Lower leg skin (tissue), 4 donors: ENCODE results near the gene MYH15. TPM values are rescaled to one million over a fixed set of nuclear protein-coding genes. Genes with fewer than 3 reads are reported as not detected.

ENCODE experiments used
- DNase-seq, 2 donors: peaks; one replicate each; pipeline ENCODE4 v3.0.0-alpha.2; 2019; ENCODE audit warnings: low spot score in 2 of 2
- H3K4me3 ChIP-seq: fragments of 200-600 bp; sonication (generic); 2 replicates; pipeline ENCODE4 v1.5.1; 2017; ENCODE audit warnings: mild to moderate bottlenecking, low read depth; ENCODE audit not compliant: poor library complexity, severe bottlenecking
- POLR2A ChIP-seq, 2 donors: fragments of 450-650 bp; IDR thresholded peaks; one replicate each; pipeline ENCODE4 v1.6.1; 2016 to 2017; ENCODE audit warnings: antibody characterized with exemption in 2 of 2, mild to moderate bottlenecking in 1 of 2, moderate library complexity in 1 of 2
- WGBS, 2 donors: methylation state at CpG; one replicate each; pipeline ENCODE4 v1.1.5; 2018; 5-methylcytosine and 5-hydroxymethylcytosine counted together
- intact Hi-C: fragments of 100-400 bp; cut with DNase I; formaldehyde crosslinking; loops from one replicate; pipeline ENCODE4 v1.15.0; 2023; ENCODE audit warnings: low total_unique reads
- total RNA-seq, 4 donors: library from RNA; depleted of rRNA; stranded (reverse); fragments of >200 nt; gene quantifications; one replicate each; pipeline ENCODE4 v1.1.0, GENCODE V29; 2016
- TF ChIP-seq, protein P1 (sequence below), 3 donors: fragments of 450-650 bp; IDR thresholded peaks; one replicate each; pipeline ENCODE4 v1.5.1; 2016; ENCODE audit warnings: antibody characterized with exemption in 3 of 3, mild to moderate bottlenecking in 3 of 3, moderate library complexity in 2 of 3

The MYH15 gene
- total RNA-seq, 4 donors from 2014 or later: 0.04 to 0.88 (median 0.27) TPM

DNA sequence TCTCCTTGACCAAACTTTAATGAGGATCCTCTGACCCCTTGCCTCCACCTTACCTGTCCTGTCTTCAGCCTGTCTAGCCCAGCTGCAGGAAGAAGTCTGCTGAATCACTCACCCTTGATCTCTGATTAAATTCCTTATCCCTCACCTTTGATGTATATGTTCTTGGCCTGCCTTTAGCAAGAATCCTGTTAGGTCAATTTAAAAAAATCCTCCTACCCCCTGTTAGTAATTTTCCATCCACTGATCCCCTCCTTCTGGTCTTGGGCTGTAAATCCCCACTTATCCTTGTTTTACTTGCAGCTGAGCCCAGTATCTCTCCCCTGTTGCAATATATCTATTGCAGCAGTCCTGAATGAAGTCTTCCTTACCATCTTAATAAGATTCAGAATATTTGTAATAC lies 39.0 kb downstream of the MYH15 start:
- H3K4me3 ChIP-seq: no peak overlapping the region
- TF ChIP-seq, protein P1, sequence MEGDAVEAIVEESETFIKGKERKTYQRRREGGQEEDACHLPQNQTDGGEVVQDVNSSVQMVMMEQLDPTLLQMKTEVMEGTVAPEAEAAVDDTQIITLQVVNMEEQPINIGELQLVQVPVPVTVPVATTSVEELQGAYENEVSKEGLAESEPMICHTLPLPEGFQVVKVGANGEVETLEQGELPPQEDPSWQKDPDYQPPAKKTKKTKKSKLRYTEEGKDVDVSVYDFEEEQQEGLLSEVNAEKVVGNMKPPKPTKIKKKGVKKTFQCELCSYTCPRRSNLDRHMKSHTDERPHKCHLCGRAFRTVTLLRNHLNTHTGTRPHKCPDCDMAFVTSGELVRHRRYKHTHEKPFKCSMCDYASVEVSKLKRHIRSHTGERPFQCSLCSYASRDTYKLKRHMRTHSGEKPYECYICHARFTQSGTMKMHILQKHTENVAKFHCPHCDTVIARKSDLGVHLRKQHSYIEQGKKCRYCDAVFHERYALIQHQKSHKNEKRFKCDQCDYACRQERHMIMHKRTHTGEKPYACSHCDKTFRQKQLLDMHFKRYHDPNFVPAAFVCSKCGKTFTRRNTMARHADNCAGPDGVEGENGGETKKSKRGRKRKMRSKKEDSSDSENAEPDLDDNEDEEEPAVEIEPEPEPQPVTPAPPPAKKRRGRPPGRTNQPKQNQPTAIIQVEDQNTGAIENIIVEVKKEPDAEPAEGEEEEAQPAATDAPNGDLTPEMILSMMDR (IDR thresholded peaks at IDR 0.05): no peak
- no peak for TF ChIP-seq POLR2A (IDR thresholded peaks at IDR 0.05)
- intact Hi-C loops: no loop called here
- DNase-seq: no peak

DNA sequence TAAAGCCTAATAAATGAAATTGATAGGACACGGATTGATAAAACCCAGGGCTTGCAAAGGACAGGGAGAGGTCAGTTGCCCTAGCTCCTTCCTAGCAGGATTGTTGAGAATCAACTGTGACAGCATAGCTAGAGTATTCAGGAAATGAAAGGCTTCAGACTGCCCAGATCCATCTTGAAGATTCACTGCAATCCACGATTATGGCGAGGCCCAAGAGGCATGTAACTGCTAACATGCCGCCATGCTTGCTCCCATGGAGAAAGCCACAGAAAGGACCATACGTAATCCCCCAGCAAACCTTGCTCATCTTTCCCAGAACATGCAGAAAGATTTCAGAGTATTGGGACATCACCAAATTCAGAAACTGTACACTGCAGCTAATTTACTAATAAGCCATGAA lies 41.3 kb downstream of the MYH15 start:
- H3K4me3 ChIP-seq: no peak overlapping the region
- WGBS, 2 donors: 89 to 91% methylated on average over 5 of the region's 5 CpGs
- DNase-seq: no peak
- intact Hi-C loops: no loop called here
- TF ChIP-seq, protein P1 (IDR thresholded peaks at IDR 0.05): no peak
- TF ChIP-seq POLR2A (IDR thresholded peaks at IDR 0.05): no peak

DNA sequence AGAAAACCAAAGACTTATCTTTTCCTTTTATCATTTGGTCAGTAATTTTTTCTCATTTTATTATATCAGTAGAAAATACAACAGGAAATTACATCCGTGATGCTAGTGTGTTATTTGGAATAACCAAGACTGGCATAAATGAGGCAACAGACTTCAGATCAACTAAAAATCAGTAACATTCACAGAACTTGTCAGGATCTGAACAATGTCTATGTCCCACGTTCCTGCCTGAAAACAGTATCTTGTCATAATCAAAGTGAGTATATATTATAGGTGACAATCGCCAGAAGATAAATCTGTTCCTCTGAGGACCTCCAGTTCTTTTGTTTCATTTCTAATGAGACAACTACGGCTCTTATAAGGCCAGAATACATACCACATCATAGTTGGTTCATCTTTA lies 41.8 kb downstream of the MYH15 start:
- intact Hi-C loops: no loop called here
- TF ChIP-seq POLR2A (IDR thresholded peaks at IDR 0.05): no peak
- TF ChIP-seq, protein P1 (IDR thresholded peaks at IDR 0.05): no peak
- WGBS, 2 donors: 59% methylated on average over 4 of the region's 4 CpGs
- H3K4me3 ChIP-seq: no peak overlapping the region
- no peak for DNase-seq

DNA sequence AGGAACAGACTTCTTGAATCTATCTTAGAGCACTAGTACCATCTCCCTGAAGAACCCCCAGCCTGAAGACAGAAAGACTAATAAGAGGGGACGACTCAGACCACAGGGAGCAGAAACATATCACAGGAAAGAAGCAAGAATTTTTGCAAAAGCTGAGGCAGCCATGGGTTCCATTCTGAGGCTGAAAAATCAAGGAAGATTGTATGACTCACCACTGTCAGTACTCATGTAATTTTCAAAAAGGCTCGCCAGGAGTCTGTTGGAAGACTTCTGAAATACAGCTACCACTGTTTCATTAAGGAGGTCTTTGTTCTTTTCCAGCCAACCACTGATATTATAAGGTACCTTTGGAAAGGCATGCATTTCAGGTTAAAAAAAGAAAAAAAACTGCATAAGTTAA lies 47.5 kb downstream of the MYH15 start:
- intact Hi-C loops: no loop called here
- no peak for DNase-seq
- WGBS, 2 donors: 61 to 69% methylated on average over 2 of the region's 2 CpGs
- no peak for TF ChIP-seq POLR2A (IDR thresholded peaks at IDR 0.05)
- TF ChIP-seq, protein P1 (IDR thresholded peaks at IDR 0.05): no peak
- H3K4me3 ChIP-seq: no peak overlapping the region

DNA sequence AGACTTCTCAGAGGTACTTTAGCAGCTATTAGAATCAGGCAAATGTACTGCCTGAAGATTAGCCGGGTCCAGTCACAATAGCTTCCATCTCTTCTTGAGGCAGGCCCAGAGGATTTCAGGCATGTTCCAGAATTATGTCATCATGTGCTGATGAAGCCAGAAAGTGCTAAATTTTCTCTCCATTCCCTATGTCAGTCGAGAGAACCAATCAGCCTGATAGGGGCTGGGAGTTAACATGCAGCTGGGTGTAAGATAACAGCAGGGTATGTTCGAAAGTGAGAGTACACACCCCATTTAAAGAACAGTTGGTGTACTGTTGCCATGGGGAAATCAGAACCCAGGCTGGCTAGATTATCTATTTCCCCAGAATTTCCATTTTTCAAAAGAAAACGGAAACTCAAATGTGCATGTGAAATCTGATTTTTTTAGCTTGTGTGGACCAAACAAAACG lies 48.7 kb downstream of the MYH15 start:
- WGBS, 2 donors: 37 to 40% methylated on average over 5 of the region's 5 CpGs
- H3K4me3 ChIP-seq: no peak overlapping the region
- intact Hi-C loops: no loop called here
- TF ChIP-seq POLR2A (IDR thresholded peaks at IDR 0.05): no peak
- TF ChIP-seq, protein P1 (IDR thresholded peaks at IDR 0.05): no peak
- DNase-seq: no peak

DNA sequence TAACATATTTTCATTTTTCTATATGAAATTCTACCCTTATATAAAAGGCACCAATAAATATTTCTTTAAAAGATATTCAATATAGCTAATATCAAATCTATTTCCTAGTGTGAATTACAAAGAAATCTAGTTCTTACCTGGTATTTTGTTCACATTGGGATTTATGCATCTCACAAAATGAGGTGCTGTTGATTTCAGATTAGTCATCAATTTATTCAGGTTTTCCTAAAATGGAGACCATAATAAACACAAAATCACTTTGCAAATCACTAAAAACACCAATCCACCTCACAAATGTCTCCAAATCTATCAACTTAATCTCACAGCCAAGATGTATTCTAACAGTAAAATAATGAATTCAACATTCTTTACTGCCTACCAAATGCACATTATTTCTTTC lies 51.2 kb downstream of the MYH15 start:
- TF ChIP-seq, protein P1 (IDR thresholded peaks at IDR 0.05): no peak
- no peak for TF ChIP-seq POLR2A (IDR thresholded peaks at IDR 0.05)
- no peak for DNase-seq
- no peak overlapping the region for H3K4me3 ChIP-seq
- intact Hi-C loops: no loop called here
